Measurements from ENCODE around the gene CEP126.

DNA sequence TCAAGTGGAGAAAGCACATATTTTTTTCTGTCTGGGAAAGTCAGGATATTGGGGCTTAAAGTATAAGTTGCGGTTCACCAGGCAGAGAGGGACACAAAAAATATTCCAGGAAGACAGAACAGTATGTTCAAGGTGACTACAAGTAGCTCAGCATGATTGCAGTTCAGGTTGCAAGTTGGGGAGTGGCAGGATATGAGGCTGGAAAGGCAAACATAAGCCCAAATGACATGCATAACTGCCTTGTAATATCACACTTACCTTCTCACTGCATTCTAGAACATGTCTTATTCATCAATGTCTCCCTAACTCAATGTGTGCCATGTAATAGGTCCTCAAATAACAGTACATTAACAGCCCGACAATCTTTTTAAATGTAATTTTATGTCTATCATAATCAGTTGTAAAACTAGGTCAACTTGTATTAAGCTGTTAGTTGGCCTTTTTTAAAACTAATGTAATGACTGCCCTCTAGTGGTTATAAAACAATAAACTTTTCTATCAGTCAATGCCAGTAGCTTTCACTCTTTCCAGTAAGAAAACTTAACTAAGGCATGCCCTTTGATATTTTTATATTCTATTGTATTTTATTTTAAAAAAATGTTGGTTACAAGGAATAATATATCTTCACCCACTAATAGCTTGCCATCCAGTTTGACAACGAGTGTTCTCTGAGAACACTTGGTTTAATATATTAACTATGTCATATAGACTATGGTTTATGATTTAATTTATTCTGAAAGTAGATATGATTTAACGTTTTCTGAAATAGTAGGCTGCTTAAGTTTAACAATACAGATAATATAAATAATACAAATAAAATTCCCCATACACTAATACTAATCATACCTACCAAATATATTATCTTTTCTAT is 93.0 kb downstream of the CEP126 start:
- TF ChIP-seq, protein P1, sequence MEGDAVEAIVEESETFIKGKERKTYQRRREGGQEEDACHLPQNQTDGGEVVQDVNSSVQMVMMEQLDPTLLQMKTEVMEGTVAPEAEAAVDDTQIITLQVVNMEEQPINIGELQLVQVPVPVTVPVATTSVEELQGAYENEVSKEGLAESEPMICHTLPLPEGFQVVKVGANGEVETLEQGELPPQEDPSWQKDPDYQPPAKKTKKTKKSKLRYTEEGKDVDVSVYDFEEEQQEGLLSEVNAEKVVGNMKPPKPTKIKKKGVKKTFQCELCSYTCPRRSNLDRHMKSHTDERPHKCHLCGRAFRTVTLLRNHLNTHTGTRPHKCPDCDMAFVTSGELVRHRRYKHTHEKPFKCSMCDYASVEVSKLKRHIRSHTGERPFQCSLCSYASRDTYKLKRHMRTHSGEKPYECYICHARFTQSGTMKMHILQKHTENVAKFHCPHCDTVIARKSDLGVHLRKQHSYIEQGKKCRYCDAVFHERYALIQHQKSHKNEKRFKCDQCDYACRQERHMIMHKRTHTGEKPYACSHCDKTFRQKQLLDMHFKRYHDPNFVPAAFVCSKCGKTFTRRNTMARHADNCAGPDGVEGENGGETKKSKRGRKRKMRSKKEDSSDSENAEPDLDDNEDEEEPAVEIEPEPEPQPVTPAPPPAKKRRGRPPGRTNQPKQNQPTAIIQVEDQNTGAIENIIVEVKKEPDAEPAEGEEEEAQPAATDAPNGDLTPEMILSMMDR (IDR thresholded peaks at IDR 0.05): peak in 2 of 3 experiments; percentile 43 to 54
- TF ChIP-seq POLR2AphosphoS5 (IDR thresholded peaks at IDR 0.05; ENCODE audit: insufficient read depth in 1 of 2, low read depth in 1 of 2): peak in 1 of 2 donors; percentile 67
